ENCODE data around the gene AIFM1. TPM values are rescaled to one million over a fixed set of nuclear protein-coding genes. Genes with fewer than 3 reads are reported as not detected.
A peak's percentile ranks its signal among the peaks of the same experiment; 100 is the strongest.

Gene AIFM1
- total RNA-seq, 1 donor from 2014 or later, result 31.3 TPM

- H3K27ac Mint-ChIP-seq, result peak overlapping the region; percentile 80
- no peak overlapping the region for H3K4me3 Mint-ChIP-seq
- H3K36me3 Mint-ChIP-seq, result peaks cover 6% of the 10 kb centered on the region
- no peak for DNase-seq (ENCODE audit: low spot score in 2 of 2, unreplicated experiment in 2 of 2)
- H3K27me3 Mint-ChIP-seq (ENCODE audit: low read depth), result no peaks in the 10 kb centered on the region
- TF ChIP-seq CTCF (IDR thresholded peaks at IDR 0.05; ENCODE audit: unreplicated experiment), result no peak
- peaks cover 14% of the 10 kb centered on the region for H3K4me1 Mint-ChIP-seq
- H3K9me3 Mint-ChIP-seq, result peaks cover 19% of the 10 kb centered on the region
Measured at GRCh38 chrX:130179579-130180215, 14.1 kb upstream of the AIFM1 start.

- no peaks in the 10 kb centered on the region for H3K27me3 Mint-ChIP-seq (ENCODE audit: low read depth)
- no peak for DNase-seq (ENCODE audit: low spot score in 2 of 2, unreplicated experiment in 2 of 2)
Measured at GRCh38 chrX:130179170-130179569, 13.5 kb upstream of the AIFM1 start.

DNA sequence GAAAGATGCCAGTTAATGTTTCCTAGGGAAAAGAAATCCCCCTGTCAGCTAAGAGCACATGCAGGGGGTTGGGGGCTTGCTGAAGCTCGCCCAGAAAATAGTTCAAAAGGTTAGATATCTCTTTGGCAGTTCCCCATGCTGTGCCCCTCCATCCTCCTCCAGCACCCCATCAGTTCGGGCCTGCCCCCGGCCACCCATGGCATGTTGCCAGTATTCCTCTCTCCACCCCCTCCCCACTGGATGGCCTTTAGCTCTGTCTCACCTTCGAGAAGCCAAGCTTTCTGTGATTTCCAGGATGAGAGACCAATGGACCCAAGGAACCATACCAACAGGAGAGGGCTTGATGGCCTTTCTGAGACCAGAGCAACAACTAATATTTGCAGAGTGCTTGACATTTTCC lies 11.3 kb upstream of the AIFM1 start:
- Mint-ChIP-seq H3K36me3 (peaks cover 2% of the 10 kb centered on the region), H3K27me3 (ENCODE audit: low read depth) (no peaks in the 10 kb centered on the region), H3K27ac (no peak overlapping the region), H3K9me3 (peaks cover 14% of the 10 kb centered on the region), H3K4me1 (peaks cover 35% of the 10 kb centered on the region), H3K4me3 (no peak overlapping the region)
- TF ChIP-seq CTCF (IDR thresholded peaks at IDR 0.05; ENCODE audit: unreplicated experiment), result no peak
- DNase-seq (ENCODE audit: low spot score in 2 of 2, unreplicated experiment in 2 of 2), result no peak

More at GRCh38 chrX:130179170-130179569, 13.5 kb upstream of the AIFM1 start:
- Mint-ChIP-seq H3K4me1 (peaks cover 17% of the 10 kb centered on the region), H3K9me3 (peaks cover 16% of the 10 kb centered on the region), H3K4me3 (no peak overlapping the region), H3K36me3 (peaks cover 3% of the 10 kb centered on the region), H3K27ac (peak overlapping the region; percentile 80)
- no peak for TF ChIP-seq CTCF (IDR thresholded peaks at IDR 0.05; ENCODE audit: unreplicated experiment)

- no peak overlapping the region for H3K27ac Mint-ChIP-seq
- H3K27me3 Mint-ChIP-seq (ENCODE audit: low read depth), result no peaks in the 10 kb centered on the region
- TF ChIP-seq CTCF (IDR thresholded peaks at IDR 0.05; ENCODE audit: unreplicated experiment), result no peak
- H3K4me1 Mint-ChIP-seq, result peaks cover 35% of the 10 kb centered on the region
- DNase-seq (ENCODE audit: low spot score in 2 of 2, unreplicated experiment in 2 of 2), result no peak
- H3K4me3 Mint-ChIP-seq, result no peak overlapping the region
- H3K9me3 Mint-ChIP-seq, result peaks cover 14% of the 10 kb centered on the region
- peaks cover 2% of the 10 kb centered on the region for H3K36me3 Mint-ChIP-seq
Measured at GRCh38 chrX:130176354-130176776, 10.7 kb upstream of the AIFM1 start.

- DNase-seq (ENCODE audit: low spot score in 2 of 2, unreplicated experiment in 2 of 2), result no peak
- H3K4me3 Mint-ChIP-seq, result no peak overlapping the region
- H3K27ac Mint-ChIP-seq, result no peak overlapping the region
- H3K27me3 Mint-ChIP-seq (ENCODE audit: low read depth), result peaks cover 2% of the 10 kb centered on the region
- TF ChIP-seq CTCF (IDR thresholded peaks at IDR 0.05; ENCODE audit: unreplicated experiment), result no peak
- H3K9me3 Mint-ChIP-seq, result peaks cover 14% of the 10 kb centered on the region
- H3K4me1 Mint-ChIP-seq, result peaks cover 42% of the 10 kb centered on the region
- peaks cover 2% of the 10 kb centered on the region for H3K36me3 Mint-ChIP-seq
Measured at GRCh38 chrX:130174937-130175336, 9.3 kb upstream of the AIFM1 start.
